C4-2B (cell line): ENCODE results near the gene MED15.
"Not testable (repeated sequence)": the region's sequence is repeated elsewhere in the genome, so short reads cannot be mapped to it uniquely, and the experiment has no call there.

Experiments used
- H3K27ac ChIP-seq: fragments of 450-650 bp; 2 replicates; pipeline ENCODE4 v1.5.1; 2017
- ZFX ChIP-seq: fragments of 450-650 bp; IDR thresholded peaks from 2 replicates; pipeline ENCODE4 v1.6.1; 2017
- TF ChIP-seq, protein P1 (sequence below): fragments of 450-650 bp; conservative IDR thresholded peaks from 2 replicates; pipeline ENCODE4 v1.5.1; 2017; ENCODE audit warnings: mild to moderate bottlenecking

The MED15 gene

DNA sequence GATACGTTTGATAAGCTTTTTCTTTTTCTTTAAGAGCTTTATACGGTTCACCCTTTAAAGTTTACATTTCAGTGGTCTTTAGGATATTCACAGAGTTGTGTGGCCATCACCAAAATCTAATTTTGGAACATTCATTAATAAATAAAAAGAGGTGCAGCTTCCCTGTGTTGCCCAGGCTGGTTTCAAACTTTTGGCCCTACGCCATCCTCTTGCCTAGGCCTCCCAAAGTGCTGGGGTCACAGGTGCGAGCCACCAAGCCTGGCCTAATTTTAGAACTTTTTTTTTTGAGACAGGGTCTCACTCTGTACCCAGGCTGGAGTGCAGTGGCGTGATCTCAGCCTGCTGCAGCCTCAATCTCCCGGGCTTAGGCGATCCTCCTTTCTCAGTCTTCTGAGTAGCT is 30.6 kb downstream of the MED15 start:
- no peak overlapping the region for H3K27ac ChIP-seq
- TF ChIP-seq, protein P1, sequence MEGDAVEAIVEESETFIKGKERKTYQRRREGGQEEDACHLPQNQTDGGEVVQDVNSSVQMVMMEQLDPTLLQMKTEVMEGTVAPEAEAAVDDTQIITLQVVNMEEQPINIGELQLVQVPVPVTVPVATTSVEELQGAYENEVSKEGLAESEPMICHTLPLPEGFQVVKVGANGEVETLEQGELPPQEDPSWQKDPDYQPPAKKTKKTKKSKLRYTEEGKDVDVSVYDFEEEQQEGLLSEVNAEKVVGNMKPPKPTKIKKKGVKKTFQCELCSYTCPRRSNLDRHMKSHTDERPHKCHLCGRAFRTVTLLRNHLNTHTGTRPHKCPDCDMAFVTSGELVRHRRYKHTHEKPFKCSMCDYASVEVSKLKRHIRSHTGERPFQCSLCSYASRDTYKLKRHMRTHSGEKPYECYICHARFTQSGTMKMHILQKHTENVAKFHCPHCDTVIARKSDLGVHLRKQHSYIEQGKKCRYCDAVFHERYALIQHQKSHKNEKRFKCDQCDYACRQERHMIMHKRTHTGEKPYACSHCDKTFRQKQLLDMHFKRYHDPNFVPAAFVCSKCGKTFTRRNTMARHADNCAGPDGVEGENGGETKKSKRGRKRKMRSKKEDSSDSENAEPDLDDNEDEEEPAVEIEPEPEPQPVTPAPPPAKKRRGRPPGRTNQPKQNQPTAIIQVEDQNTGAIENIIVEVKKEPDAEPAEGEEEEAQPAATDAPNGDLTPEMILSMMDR = no peak

DNA sequence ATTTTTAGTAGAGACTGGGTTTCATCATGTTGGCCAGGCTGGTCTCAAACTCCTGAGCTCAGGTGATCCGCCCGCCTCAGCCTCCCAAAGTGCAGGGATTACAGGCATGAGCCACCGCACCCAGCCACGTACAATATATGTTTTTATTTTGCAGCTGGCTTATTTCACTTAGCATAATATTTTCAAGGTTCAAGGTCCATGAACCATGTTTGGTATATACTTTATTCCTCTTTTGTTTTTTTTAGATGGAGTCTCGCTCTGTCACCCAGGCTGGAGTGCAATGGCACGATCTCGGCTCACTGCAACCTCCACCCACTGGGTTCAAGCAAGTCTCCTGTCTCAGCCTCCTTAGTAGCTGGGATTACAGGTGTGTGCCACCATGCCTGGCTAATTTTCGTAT is 31.5 kb downstream of the MED15 start:
- not testable (repeated sequence) for H3K27ac ChIP-seq

DNA sequence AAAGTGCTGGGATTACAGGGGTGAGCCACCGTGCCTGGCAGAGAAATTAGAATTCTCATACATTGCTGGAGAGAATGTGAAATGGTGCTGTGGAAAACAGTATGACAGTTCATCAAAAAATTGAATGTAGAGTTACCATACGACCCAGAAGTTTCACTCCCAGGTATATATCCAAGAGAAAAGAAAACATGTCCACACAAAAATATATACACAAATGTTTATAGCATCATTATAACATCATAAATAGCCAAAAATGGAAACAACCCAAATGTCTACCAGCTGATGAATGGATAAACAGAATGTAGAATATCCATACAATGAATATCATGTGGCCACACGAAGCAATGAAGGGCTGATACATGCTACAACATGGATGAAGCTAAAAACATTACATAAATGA is 34.6 kb downstream of the MED15 start:
- TF ChIP-seq ZFX = no peak
- TF ChIP-seq, protein P1 = no peak
- no peak overlapping the region for H3K27ac ChIP-seq

DNA sequence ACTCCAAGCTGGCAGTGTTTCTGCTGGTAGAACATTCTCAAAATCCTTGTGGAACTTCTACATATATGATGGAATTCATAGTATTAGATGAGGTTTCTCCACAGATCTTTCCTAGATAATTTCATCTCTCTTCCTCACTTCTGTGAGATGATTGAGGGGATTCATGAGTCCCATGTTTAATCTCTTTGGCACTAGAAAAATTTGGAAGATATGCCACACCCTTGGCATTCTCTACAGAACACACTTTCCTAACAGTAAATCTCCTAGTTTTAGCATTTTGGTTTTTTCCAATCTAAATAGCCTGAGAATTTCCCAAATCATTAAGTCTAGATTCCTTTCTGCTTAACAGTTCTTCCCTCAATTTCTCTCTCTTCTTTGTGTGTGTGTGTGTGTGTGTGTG is 35.3 kb downstream of the MED15 start:
- no peak for TF ChIP-seq ZFX
- TF ChIP-seq, protein P1 = no peak
- no peak overlapping the region for H3K27ac ChIP-seq

DNA sequence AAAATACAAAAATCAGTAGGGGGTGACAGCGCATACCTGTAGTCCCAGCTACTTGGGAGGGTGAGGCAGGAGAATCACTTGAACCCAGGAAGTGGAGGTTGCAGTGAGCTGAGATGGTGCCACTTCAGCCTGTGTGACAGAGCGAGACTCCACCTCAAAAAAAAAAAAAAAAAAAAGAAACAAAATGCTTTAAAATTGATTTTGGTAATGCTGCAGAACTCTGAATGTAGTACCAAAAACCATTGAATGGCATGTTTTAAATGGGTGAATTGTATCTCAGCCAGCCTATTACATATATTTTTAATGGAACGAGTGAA is 37.9 kb downstream of the MED15 start:
- H3K27ac ChIP-seq = not testable (repeated sequence)

DNA sequence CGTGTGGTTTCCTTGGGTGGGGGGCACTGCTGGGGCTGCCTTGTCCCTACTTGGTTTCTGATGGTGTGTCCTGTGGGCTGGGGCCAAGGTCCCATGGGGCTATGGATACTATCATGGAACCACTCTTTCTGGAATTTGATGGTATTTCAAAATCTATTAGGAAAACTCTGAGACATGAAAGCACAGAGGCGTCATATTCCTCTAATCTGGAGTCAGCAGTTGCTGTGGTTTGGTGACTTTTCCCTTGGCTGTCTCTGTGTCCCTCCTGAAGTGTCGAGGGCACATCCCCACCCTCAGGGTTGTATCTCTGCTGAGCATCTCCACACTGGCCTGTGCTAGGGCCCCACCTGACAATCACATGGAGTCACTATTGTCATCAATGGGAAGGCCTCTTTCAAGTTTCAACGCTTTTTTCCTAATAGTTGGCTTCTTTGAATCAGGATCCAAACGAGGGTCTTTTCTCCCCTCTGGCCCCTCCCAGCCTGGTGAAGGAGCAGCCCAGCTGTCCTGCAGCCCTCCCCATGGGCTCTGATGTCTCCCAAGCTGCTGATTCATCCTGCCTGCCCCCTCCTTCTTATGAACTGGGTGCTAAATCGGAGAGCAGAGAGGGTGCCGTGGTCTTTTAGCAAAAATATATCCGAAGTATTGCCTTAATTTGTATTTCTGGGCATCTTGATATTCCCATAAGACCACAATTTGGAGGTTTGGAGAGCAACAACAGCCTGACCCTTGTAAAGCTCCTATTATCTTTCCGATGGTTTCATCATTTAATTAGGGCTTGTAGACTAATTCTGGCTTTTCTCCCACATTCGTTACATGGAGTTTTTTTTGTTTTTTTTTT is 38.5 kb downstream of the MED15 start:
- no peak overlapping the region for H3K27ac ChIP-seq
- TF ChIP-seq ZFX = no peak
- TF ChIP-seq, protein P1 = no peak

DNA sequence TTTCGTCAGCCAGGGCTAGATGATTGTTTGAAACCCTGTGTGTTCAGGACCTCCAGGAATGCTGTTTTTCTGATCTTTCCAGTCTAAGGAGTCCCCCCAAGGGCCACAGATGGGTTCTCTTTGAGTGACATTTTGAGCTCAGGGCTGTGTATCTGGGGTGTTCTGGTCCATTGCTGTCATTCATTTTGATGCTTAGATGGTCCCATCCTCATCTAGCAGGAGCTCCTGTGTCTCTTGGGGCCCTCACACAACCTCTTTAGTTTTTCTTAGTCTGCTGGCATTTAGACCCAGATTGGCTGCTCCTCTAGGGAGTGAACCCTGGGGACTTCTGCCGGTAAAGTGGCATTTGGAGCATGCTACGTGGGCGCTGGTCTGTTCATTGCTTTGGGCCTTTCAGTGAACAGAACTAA is 39.1 kb downstream of the MED15 start:
- no peak overlapping the region for H3K27ac ChIP-seq
- TF ChIP-seq, protein P1 = no peak
- TF ChIP-seq ZFX = no peak

DNA sequence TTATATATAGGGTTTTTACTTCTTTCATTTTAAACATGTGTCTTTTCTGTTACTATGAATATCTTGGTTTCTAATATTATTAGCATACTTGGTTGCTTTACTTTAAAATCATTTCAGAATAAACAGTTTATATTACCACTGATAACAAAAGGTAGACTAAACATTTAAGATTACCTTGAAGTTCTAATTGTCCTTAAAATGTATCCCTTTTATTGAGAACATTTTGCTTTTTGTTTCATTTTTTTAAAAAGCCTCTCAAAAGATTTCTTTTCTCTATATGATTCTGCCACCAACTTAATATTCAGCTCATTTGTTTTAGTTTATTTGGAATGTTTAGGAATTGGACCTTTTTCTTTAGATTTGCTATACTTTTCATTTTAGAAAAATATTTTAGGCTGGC is 39.6 kb downstream of the MED15 start:
- TF ChIP-seq ZFX = no peak
- TF ChIP-seq, protein P1 = no peak

More for the DNA sequence above, 39.6 kb downstream of the MED15 start:
- no peak overlapping the region for H3K27ac ChIP-seq
